ENCODE measurements around the gene MFRP. TPM values are rescaled to one million over a fixed set of nuclear protein-coding genes. Genes with fewer than 3 reads are reported as not detected.

The MFRP gene
- total RNA-seq, 1 donor from 2014 or later: not detected

DNA sequence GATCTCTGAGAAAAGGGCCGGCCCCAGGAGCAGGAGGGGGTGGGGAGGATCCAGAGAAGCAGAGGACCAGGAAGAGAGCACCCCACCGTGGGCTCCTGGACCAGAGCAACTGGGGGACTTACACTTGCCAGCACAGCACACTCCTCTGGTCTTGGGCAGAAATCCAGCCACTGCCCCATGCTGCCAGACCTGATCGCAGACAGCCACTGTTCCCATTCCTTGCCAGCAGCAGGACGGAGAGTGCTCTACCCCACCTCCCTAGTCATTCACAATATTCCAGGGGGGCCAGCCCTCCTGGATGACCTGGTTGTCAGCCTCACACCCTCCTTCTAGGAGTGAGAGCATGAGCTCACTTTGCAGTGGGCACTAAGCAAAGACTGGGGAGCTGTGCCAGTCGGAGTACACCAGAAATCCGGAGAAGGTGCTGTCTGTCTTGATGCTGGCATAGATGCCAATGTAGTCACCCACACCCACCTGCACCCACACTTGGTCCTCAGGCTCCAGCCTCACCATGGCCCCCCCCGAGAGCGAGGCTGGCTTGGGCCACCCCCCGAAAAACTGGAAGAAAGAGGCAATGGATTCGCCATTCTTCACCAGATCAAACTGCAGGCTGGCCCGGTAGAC lies 7.4 kb downstream of the MFRP start:
- Histone ChIP-seq H3K9ac (ENCODE audit: low read depth in 1 of 3, low read length in 3 of 3) (peak overlapping the region; percentile 57 to 79 (median 74)), H3K36me3 (ENCODE audit: control insufficient read depth in 3 of 3, insufficient read depth in 3 of 3, low read length in 3 of 3) (peaks cover 6 to 14% (median 9%) of the 10 kb centered on the region in 3 donors), H3K27me3 (ENCODE audit: control insufficient read depth in 3 of 3, insufficient read depth in 3 of 3, low read length in 3 of 3) (peaks cover 5 to 20% (median 18%) of the 10 kb centered on the region in 3 donors), H3K9me3 (ENCODE audit: control insufficient read depth in 3 of 3, low read length in 3 of 3) (no peaks in the 10 kb centered on the region), H3K27ac (ENCODE audit: low read depth, low read length) (peak overlapping the region; percentile 88), H3K4me3 (ENCODE audit: low read length in 3 of 3) (peak overlapping the region; percentile 59 to 68 (median 63)), H3K4me1 (ENCODE audit: control insufficient read depth in 3 of 3, insufficient read depth in 3 of 3, low read length in 3 of 3) (peaks cover 59 to 67% (median 62%) of the 10 kb centered on the region in 3 donors)

DNA sequence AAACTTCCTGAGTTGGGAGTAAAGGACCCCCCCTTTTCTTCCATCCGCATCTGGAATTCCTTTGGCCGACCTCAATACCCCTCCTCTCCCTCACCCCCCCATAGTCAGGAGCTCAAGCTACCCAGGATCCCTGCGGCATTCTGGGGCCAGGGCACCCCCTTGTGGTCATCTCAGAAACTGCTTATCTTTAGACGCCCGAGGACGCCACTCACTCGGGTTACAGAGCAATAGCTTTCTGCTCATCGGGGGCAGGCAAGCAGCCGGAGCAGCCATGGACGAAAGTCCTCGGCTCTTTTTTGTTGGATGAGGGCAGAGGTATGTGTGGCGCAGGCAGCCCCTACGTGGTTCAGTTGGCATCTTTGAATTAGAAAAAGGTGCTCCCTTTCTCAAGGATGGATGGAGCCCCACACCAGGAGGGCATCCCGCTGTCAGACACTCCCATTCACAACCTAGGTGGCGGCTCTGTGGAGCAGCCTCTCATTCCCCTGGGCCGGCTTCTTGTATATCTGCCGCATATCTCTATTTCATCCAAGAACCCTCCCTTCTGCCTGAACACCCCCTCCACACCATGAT lies 8.1 kb downstream of the MFRP start:
- H3K27me3 ChIP-seq (ENCODE audit: control insufficient read depth in 3 of 3, insufficient read depth in 3 of 3, low read length in 3 of 3): peaks cover 5 to 20% (median 18%) of the 10 kb centered on the region in 3 donors
- peaks cover 59 to 67% (median 62%) of the 10 kb centered on the region in 3 donors for H3K4me1 ChIP-seq (ENCODE audit: control insufficient read depth in 3 of 3, insufficient read depth in 3 of 3, low read length in 3 of 3)
- peak overlapping the region; percentile 7 for H3K27ac ChIP-seq (ENCODE audit: low read depth, low read length)
- peak overlapping the region in 2 of 3 donors; percentile 17 to 20 for H3K4me3 ChIP-seq (ENCODE audit: low read length in 3 of 3)
- H3K9me3 ChIP-seq (ENCODE audit: control insufficient read depth in 3 of 3, low read length in 3 of 3): no peaks in the 10 kb centered on the region
- peaks cover 6 to 14% (median 9%) of the 10 kb centered on the region in 3 donors for H3K36me3 ChIP-seq (ENCODE audit: control insufficient read depth in 3 of 3, insufficient read depth in 3 of 3, low read length in 3 of 3)
- H3K9ac ChIP-seq (ENCODE audit: low read depth in 1 of 3, low read length in 3 of 3): peak overlapping the region in 1 of 3 donors; percentile 79

DNA sequence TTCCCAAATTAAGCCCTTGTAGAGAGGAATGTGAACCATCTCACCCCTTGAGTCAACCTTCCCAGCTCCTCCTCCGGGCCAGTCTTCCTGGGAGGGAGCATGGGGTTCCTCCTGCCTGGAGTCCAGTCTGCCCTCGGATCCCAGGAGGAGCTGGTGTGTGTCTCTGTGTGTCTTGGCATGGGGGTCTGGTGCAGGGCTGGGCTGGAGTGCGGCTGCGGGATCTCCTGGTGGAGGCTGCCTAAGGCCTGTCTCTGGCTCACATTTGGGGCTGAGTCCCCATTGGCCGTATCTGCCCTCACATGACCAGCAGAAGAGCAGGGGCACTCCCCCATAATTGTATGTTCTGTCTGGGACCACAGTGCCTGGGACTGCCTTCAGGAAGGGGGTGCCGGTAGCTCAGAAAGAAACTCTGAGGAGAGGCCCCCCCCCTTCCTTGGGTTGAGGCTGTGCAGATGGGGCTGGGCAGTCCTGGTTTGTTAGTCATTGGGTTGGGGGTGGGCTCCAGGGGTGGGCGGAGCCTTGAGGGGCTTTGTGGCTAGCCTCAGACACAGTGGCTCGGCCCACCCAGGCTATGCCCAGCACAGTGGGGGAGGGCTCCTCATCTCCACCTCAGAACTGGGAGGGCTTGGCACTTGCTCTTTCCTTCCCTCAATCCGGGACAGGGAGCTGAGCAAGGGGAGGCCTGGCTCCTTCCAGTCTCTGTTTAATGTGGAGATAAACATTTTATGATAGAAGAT lies 8.8 kb downstream of the MFRP start:
- Histone ChIP-seq H3K27me3 (ENCODE audit: control insufficient read depth in 3 of 3, insufficient read depth in 3 of 3, low read length in 3 of 3) (peaks cover 5 to 18% (median 18%) of the 10 kb centered on the region in 3 donors), H3K9ac (ENCODE audit: low read depth in 1 of 3, low read length in 3 of 3) (peak overlapping the region in 1 of 3 donors; percentile 8), H3K36me3 (ENCODE audit: control insufficient read depth in 3 of 3, insufficient read depth in 3 of 3, low read length in 3 of 3) (peaks cover 6 to 14% (median 9%) of the 10 kb centered on the region in 3 donors), H3K4me1 (ENCODE audit: control insufficient read depth in 3 of 3, insufficient read depth in 3 of 3, low read length in 3 of 3) (peaks cover 59 to 67% (median 62%) of the 10 kb centered on the region in 3 donors), H3K27ac (ENCODE audit: low read depth, low read length) (no peak overlapping the region), H3K9me3 (ENCODE audit: control insufficient read depth in 3 of 3, low read length in 3 of 3) (no peaks in the 10 kb centered on the region), H3K4me3 (ENCODE audit: low read length in 3 of 3) (peak overlapping the region in 1 of 3 donors; percentile 20)

DNA sequence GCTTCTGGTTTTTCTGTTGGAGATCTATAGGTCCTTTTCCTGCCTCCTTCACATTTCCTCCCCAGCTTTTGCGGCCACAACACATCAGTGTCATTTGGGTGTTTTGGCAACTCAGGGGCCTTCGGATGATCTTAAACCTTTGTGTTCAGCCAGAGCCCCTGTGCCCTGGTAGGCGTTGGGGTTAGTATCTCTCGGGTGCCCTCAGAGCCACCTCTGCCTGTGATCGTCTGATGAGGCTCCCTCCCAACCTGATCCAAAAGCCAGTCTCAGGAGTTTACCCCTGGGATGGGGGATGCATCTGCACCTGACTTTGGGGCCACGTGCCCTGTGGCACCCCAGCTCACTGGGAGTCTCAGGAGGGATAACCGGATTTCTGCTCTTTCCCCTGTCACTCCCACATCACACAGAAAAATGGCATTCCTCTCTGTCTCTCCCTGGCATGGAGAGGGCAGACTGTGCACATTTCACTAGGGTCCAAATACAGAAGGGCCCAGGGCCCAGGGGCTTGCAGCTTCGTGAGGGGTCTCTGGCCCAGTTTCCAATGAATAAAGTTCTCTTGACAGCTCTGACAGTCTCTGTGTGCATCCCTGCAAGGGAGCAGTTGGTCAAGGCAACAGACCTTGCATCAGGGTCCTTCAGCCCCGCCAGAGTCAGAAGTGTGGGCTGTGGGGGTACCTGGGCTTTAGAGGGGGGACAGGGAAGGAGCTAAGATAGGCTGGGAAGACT lies 9.6 kb downstream of the MFRP start:
- H3K36me3 ChIP-seq (ENCODE audit: control insufficient read depth in 3 of 3, insufficient read depth in 3 of 3, low read length in 3 of 3): peaks cover 6 to 14% (median 9%) of the 10 kb centered on the region in 3 donors
- no peaks in the 10 kb centered on the region for H3K9me3 ChIP-seq (ENCODE audit: control insufficient read depth in 3 of 3, low read length in 3 of 3)
- H3K9ac ChIP-seq (ENCODE audit: low read depth in 1 of 3, low read length in 3 of 3): no peak overlapping the region
- no peak overlapping the region for H3K4me3 ChIP-seq (ENCODE audit: low read length in 3 of 3)
- H3K4me1 ChIP-seq (ENCODE audit: control insufficient read depth in 3 of 3, insufficient read depth in 3 of 3, low read length in 3 of 3): peaks cover 59 to 67% (median 61%) of the 10 kb centered on the region in 3 donors
- H3K27ac ChIP-seq (ENCODE audit: low read depth, low read length): no peak overlapping the region
- H3K27me3 ChIP-seq (ENCODE audit: control insufficient read depth in 3 of 3, insufficient read depth in 3 of 3, low read length in 3 of 3): peaks cover 5 to 11% (median 10%) of the 10 kb centered on the region in 3 donors

DNA sequence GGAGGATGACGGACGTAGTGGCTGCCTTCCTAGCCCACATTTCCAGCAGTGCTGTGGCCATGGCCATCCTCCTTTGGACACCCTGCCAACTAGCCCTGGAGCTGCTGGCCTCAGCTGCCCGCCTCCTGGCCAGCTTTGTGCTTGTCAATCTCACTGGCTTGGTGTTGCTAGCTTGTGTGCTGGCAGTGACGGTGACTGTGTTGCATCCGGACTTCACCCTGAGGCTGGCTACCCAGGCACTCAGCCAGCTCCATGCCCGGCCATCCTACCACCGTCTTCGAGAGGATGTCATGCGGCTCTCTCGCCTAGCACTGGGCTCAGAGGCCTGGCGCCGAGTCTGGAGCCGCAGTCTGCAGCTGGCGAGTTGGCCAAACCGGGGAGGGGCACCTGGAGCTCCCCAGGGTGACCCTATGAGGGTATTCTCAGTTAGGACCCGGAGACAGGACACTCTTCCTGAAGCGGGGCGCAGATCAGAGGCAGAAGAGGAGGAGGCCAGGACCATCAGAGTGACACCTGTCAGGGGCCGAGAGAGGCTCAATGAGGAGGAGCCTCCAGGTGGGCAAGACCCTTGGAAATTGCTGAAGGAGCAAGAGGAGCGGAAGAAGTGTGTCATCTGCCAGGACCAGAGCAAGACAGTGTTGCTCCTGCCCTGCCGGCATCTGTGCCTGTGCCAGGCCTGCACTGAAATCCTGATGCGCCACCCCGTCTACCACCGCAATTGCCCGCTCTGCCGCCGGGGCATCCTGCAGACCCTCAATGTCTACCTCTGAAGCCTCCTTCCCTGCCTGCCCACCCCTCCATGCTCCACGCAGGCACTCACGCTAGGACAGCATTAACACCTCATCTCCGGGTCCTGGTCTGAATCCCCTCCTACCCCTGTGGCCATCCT lies 10.6 kb downstream of the MFRP start:
- Histone ChIP-seq H3K9ac (ENCODE audit: low read depth in 1 of 3, low read length in 3 of 3) (peak overlapping the region; percentile 51 to 91 (median 88)), H3K9me3 (ENCODE audit: control insufficient read depth in 3 of 3, low read length in 3 of 3) (no peaks in the 10 kb centered on the region), H3K27me3 (ENCODE audit: control insufficient read depth in 3 of 3, insufficient read depth in 3 of 3, low read length in 3 of 3) (peaks cover 1 to 3% (median 2%) of the 10 kb centered on the region in 3 donors), H3K4me1 (ENCODE audit: control insufficient read depth in 3 of 3, insufficient read depth in 3 of 3, low read length in 3 of 3) (peaks cover 51 to 60% (median 54%) of the 10 kb centered on the region in 3 donors), H3K27ac (ENCODE audit: low read depth, low read length) (peak overlapping the region; percentile 93), H3K4me3 (ENCODE audit: low read length in 3 of 3) (peak overlapping the region; percentile 97 to 98 (median 97)), H3K36me3 (ENCODE audit: control insufficient read depth in 3 of 3, insufficient read depth in 3 of 3, low read length in 3 of 3) (peaks cover 6 to 14% (median 9%) of the 10 kb centered on the region in 3 donors)

DNA sequence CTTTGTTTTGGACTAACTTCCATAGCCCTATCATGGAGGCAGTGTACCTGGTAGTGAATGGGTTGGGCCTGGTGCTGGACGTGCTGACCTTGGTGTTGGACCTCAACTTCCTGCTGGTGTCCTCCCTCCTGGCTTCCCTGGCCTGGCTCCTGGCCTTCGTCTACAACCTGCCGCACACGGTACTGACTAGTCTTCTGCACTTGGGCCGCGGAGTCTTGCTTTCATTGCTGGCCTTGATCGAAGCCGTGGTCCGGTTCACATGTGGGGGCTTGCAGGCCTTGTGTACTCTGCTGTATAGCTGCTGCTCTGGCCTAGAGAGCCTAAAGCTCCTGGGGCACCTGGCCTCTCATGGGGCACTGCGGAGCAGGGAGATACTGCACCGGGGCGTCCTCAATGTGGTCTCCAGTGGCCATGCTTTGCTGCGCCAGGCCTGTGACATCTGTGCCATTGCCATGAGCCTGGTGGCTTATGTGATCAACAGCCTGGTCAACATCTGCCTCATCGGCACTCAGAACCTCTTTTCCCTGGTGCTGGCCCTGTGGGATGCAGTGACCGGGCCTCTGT lies 11.3 kb downstream of the MFRP start:
- Histone ChIP-seq H3K4me1 (ENCODE audit: control insufficient read depth in 3 of 3, insufficient read depth in 3 of 3, low read length in 3 of 3) (peaks cover 49 to 54% (median 50%) of the 10 kb centered on the region in 3 donors), H3K36me3 (ENCODE audit: control insufficient read depth in 3 of 3, insufficient read depth in 3 of 3, low read length in 3 of 3) (peaks cover 6 to 14% (median 9%) of the 10 kb centered on the region in 3 donors), H3K9me3 (ENCODE audit: control insufficient read depth in 3 of 3, low read length in 3 of 3) (no peaks in the 10 kb centered on the region), H3K9ac (ENCODE audit: low read depth in 1 of 3, low read length in 3 of 3) (peak overlapping the region; percentile 88 to 97 (median 91)), H3K27ac (ENCODE audit: low read depth, low read length) (peak overlapping the region; percentile 93), H3K27me3 (ENCODE audit: control insufficient read depth in 3 of 3, insufficient read depth in 3 of 3, low read length in 3 of 3) (no peaks in the 10 kb centered on the region), H3K4me3 (ENCODE audit: low read length in 3 of 3) (peak overlapping the region; percentile 97 to 98 (median 97))

DNA sequence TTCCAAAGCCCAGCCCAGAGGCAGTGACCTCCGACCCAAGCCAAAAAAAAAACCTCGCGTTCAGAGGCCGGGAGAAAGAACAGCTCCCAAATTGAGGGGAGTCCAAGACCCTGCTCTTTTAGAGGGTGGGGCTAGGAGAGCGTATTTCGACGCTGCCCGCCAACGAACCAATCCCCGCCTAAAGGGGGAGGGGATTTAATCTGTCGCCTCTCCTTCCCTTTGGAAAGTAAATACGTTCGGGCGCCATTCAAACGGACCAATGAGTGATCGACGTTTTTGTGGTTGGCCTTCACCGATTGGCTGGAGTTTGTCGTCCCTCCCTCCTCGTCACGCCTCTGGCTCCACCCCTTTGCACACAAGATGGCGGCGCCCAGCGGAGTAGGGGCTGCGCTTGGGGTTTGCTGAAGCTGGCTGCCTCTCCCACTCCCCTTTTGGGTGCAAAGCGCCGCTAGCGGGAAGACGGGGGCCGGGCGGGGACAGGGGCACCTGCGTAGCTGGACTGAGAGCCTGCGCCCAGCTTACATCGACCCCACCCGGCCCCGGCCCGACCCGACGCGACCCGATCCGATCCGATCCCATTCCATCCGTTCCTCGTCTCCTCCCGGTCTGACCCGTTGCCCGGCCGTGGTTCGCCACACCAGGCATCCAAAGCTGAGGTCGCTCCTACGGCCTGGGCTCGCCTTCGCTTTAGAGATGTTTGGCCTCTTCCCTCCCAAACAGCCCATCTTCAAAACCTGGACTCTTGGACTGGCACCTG lies 12.2 kb downstream of the MFRP start, which contains the start of gene RNF26:
Gene RNF26, plus strand, starts transcription at position 354 of the 757 bp plus-strand sequence. CDS start 596 bp downstream, outside the sequence.
- no peaks in the 10 kb centered on the region for H3K27me3 ChIP-seq (ENCODE audit: control insufficient read depth in 3 of 3, insufficient read depth in 3 of 3, low read length in 3 of 3)
- peak within 1 kb of the TSS; percentile 97 to 98 (median 97) for H3K4me3 ChIP-seq (ENCODE audit: low read length in 3 of 3)
- H3K9me3 ChIP-seq (ENCODE audit: control insufficient read depth in 3 of 3, low read length in 3 of 3): no peaks in the 10 kb centered on the region
- H3K9ac ChIP-seq (ENCODE audit: low read depth in 1 of 3, low read length in 3 of 3): peak within 1 kb of the TSS; percentile 88 to 97 (median 91)
- H3K27ac ChIP-seq (ENCODE audit: low read depth, low read length): peak within 1 kb of the TSS; percentile 93
- H3K4me1 ChIP-seq (ENCODE audit: control insufficient read depth in 3 of 3, insufficient read depth in 3 of 3, low read length in 3 of 3): peaks cover 44 to 46% (median 46%) of the 10 kb centered on the region in 3 donors
- H3K36me3 ChIP-seq (ENCODE audit: control insufficient read depth in 3 of 3, insufficient read depth in 3 of 3, low read length in 3 of 3): peaks cover 6 to 14% (median 9%) of the 10 kb centered on the region in 3 donors

DNA sequence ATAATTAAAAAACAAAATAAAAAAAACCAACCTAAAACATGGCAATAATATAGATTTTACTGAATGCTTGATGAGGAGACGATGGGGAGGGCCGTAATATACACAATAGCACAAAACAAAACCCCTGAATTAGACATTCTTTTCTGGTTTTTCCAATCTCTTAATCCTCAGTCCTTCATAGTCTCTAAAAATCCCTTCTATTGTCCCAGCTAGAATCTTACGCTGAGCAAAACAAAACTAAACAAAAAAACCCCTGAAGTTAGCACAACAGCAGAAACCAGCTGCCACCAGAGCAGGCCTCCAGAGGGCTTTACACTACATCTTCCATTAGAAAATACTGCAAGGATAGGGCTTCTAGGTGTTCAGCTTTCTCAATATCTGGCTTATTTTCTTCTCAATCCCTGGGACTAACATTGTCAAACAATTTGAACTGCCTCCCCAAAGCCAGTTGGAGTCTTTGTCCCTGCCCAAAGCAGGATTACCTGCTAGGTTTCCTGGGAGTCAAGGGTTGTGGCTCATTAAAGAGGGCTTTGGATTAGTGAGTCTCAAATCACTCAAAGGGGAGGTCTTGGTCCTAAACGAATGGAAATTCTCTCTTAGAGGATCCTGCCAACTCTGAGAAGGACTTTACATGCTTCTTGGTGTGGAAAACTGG lies 14.3 kb downstream of the MFRP start:
- no peaks in the 10 kb centered on the region for H3K9me3 ChIP-seq (ENCODE audit: control insufficient read depth in 3 of 3, low read length in 3 of 3)
- no peak overlapping the region for H3K9ac ChIP-seq (ENCODE audit: low read depth in 1 of 3, low read length in 3 of 3)
- no peaks in the 10 kb centered on the region for H3K27me3 ChIP-seq (ENCODE audit: control insufficient read depth in 3 of 3, insufficient read depth in 3 of 3, low read length in 3 of 3)
- H3K27ac ChIP-seq (ENCODE audit: low read depth, low read length): no peak overlapping the region
- peaks cover 6 to 13% (median 9%) of the 10 kb centered on the region in 3 donors for H3K36me3 ChIP-seq (ENCODE audit: control insufficient read depth in 3 of 3, insufficient read depth in 3 of 3, low read length in 3 of 3)
- peaks cover 25 to 27% (median 26%) of the 10 kb centered on the region in 3 donors for H3K4me1 ChIP-seq (ENCODE audit: control insufficient read depth in 3 of 3, insufficient read depth in 3 of 3, low read length in 3 of 3)
- H3K4me3 ChIP-seq (ENCODE audit: low read length in 3 of 3): no peak overlapping the region

Data from skeletal muscle tissue (tissue), 4 donors.